ENCODE results near the gene ABCC1.

ABCC1 gene

DNA sequence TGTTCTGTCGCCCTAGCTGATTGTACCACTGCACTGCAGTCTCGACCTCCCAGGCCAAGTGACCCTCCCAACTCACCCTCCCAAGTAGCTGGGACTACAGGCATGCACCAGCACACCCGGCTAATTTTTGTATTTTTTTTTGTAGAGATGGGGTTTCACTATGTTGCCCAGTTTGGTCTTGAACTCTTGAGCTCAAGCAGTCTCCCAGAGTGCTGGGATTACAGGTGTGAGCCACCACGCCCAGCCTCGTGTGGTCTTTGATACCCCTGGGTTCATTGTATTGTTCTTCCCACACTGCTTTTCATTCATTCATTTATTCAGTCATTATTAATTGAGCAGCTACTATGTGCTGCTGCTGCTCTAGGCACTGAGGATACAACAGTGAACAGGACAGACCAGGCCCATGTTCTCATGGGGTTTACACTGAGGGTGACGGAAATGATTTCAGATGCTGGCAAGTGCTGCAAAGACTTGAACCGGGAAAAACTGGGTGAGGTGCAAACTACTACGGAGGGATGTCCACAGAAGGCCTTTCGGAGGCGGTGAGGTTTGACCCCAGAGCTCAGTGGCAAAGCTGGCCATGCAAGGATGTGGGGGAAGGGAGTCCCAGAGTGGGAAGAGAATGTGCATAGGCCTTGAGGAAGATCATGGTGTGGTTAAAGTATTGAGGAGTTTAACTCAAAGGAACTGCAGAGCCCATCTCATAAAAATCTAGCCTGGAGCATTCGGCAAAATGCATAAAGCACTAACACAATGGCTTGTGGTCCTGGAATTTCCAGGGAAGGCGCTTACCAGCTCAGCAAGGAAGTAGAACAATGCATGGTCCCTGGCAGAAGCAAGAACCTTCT is 10.9 kb downstream of the ABCC1 start:
- DNase-seq (ENCODE audit: low read depth), result no peak
- H3K4me3 ChIP-seq (ENCODE audit: control insufficient read depth, low read depth, low read length), result no peak overlapping the region
- TF ChIP-seq, protein P1, sequence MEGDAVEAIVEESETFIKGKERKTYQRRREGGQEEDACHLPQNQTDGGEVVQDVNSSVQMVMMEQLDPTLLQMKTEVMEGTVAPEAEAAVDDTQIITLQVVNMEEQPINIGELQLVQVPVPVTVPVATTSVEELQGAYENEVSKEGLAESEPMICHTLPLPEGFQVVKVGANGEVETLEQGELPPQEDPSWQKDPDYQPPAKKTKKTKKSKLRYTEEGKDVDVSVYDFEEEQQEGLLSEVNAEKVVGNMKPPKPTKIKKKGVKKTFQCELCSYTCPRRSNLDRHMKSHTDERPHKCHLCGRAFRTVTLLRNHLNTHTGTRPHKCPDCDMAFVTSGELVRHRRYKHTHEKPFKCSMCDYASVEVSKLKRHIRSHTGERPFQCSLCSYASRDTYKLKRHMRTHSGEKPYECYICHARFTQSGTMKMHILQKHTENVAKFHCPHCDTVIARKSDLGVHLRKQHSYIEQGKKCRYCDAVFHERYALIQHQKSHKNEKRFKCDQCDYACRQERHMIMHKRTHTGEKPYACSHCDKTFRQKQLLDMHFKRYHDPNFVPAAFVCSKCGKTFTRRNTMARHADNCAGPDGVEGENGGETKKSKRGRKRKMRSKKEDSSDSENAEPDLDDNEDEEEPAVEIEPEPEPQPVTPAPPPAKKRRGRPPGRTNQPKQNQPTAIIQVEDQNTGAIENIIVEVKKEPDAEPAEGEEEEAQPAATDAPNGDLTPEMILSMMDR (IDR thresholded peaks at IDR 0.05; ENCODE audit: control insufficient read depth, insufficient read depth, low read depth, low read length, missing control alignments), result no peak

DNA sequence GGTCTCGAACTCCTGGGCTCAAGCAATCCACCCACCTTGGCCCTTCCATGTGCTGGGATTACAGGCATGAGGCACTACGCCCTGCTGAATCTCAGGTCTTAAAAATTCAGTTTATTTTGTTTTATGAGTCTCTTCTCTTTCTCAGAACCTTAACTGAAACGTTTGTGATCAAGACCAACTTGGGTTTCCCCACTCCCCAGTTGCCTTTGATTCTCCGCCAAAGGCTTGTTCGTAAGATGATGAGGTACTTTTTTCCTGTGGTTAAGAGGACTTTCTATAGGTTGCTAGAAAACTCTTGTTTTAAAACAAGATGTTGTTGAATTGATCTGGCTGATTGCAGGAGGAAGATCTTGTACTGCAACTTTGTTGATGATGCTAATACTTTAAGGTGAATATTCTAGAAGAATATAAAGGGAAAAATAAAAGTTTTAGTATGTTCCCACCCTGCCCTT is 11.7 kb downstream of the ABCC1 start:
- H3K4me3 ChIP-seq (ENCODE audit: control insufficient read depth, low read depth, low read length), result no peak overlapping the region
- DNase-seq (ENCODE audit: low read depth), result no peak
- TF ChIP-seq, protein P1 (IDR thresholded peaks at IDR 0.05; ENCODE audit: control insufficient read depth, insufficient read depth, low read depth, low read length, missing control alignments), result no peak

DNA sequence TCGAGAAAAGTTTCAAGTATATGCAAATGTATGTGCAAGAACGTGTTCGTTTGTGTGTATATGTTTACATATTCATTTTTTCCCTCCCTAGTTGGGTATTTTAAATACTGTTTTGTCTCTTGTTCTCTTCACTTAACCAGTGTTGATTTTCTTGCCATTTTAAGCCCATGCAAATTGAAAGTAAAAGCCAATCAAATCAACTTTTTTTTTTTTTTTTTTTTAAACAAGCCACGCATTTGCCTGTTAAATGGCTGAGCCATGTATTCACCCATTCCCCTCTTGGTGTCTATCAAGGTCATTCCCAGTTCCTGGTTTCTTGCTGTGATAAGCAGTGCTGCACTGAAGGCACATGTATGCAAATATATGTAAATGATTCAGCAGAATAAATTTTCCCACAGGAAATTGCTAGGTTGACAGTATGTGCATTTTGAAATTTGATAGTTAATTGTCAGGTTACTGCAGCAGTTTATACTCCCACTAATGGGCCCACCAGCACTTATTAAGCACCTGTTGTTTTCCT is 12.2 kb downstream of the ABCC1 start:
- DNase-seq (ENCODE audit: low read depth), result no peak
- TF ChIP-seq, protein P1 (IDR thresholded peaks at IDR 0.05; ENCODE audit: control insufficient read depth, insufficient read depth, low read depth, low read length, missing control alignments), result no peak
- no peak overlapping the region for H3K4me3 ChIP-seq (ENCODE audit: control insufficient read depth, low read depth, low read length)

DNA sequence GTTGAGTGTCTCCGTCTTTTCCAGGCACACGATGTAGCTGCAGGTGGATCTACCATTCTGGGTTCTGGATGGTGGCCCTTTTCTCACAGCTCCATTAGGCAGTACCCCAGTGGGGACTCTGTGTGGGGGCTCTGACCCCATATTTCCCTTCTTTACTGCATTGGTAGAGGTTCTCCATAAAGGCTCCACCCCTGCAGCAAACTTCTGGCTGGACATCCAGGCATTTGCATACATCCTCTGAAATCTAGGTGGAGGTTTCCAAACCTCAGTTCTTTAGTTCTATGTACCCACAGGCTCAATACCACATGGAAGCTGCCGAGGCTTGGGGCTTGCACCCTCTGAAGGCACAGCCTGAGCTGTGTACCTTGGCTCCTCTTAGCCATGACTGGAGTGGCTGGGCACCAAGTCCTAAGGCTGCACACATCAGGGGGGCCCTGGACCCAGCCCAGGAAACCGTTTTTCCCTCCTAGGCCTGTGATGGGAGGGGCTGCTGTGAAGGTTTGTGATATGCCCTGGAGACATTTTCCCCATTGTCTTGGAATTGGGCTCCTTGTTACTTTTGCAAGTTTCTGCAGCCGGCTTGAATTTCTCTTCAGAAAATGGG is 14.0 kb downstream of the ABCC1 start:
- no peak overlapping the region for H3K4me3 ChIP-seq (ENCODE audit: control insufficient read depth, low read depth, low read length)
- TF ChIP-seq, protein P1 (IDR thresholded peaks at IDR 0.05; ENCODE audit: control insufficient read depth, insufficient read depth, low read depth, low read length, missing control alignments), result no peak
- DNase-seq (ENCODE audit: low read depth), result no peak

DNA sequence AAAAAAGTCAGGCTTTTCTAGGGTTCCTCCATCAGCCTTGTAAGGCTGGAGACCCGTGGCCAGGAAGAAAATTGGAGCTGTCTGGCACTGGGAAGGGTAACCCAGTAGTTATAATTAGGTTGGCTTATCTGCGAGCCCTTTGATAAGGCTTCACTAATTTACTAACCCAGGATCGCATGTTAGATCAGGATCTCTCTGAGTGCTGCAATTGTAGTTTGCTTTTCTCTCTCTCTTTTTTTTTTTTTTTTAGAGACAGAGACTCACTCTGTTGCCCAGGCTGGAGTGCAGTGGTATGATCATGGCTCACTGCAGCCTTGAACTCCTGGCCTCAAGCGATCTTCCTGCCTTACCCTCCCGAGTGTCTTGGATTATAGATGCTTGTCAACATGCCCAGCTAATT is 17.0 kb downstream of the ABCC1 start:
- DNase-seq (ENCODE audit: low read depth), result no peak
- TF ChIP-seq, protein P1 (IDR thresholded peaks at IDR 0.05; ENCODE audit: control insufficient read depth, insufficient read depth, low read depth, low read length, missing control alignments), result no peak
- H3K4me3 ChIP-seq (ENCODE audit: control insufficient read depth, low read depth, low read length), result no peak overlapping the region

DNA sequence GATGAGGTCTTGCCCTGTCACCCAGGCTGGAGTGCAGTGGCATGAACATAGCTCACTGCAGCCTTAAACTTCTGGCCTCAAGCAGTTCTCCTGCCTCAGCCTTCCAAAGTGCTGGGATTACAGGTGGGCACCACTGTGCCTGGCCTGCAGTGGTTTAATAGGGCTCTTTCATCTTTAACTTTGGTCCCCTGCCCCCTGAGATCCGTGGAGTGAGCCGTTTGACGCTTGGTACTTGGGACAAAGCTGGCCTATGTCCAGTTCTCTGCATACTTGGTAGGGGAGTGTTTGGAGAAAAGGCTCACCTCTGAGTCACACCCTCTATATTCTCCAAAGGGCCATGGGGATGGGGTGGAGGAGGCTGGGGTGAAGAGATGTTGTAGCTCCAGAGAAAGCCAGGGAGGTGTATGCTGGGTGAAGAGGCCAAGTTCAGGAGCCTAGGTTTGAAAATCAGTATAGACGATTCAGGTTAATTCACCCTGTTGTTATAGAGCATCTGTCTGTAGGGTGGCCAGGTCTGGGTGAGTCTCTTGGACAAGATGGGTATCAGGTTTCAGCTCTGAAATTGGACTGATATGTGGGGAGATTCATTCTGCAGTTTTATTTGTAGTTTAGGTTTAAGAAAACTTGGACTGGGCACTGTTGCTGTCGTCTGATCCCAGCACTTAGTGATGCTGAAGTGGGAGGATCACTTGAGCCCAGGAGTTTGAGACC is 17.6 kb downstream of the ABCC1 start:
- no peak for DNase-seq (ENCODE audit: low read depth)
- no peak overlapping the region for H3K4me3 ChIP-seq (ENCODE audit: control insufficient read depth, low read depth, low read length)
- TF ChIP-seq, protein P1 (IDR thresholded peaks at IDR 0.05; ENCODE audit: control insufficient read depth, insufficient read depth, low read depth, low read length, missing control alignments), result no peak
